Parathyroid adenoma (tissue), 2 donors: ENCODE measurements around the gene GAS7.
"Not testable (repeated sequence)": the region's sequence is repeated elsewhere in the genome, so short reads cannot be mapped to it uniquely, and the experiment has no call there.

Experiments
- H2AFZ ChIP-seq: fragments of 300-600 bp; sonication (generic); one replicate; pipeline ENCODE4 v1.7.0; 2017; ENCODE audit warnings: antibody characterized with exemption, mild to moderate bottlenecking
- H3K27ac ChIP-seq: fragments of 300-600 bp; sonication (generic); one replicate; pipeline ENCODE4 v1.7.0; 2017
- H3K27me3 ChIP-seq: fragments of 300-600 bp; sonication (generic); one replicate; pipeline ENCODE4 v1.7.0; 2017; ENCODE audit warnings: low read length; ENCODE audit not compliant: control insufficient read depth, insufficient read depth
- H3K36me3 ChIP-seq: fragments of 300-600 bp; sonication (generic); one replicate; pipeline ENCODE4 v1.7.0; 2017; ENCODE audit warnings: low read length; ENCODE audit not compliant: control insufficient read depth, insufficient read depth
- H3K4me1 ChIP-seq: fragments of 300-600 bp; sonication (generic); one replicate; pipeline ENCODE4 v1.7.0; 2017; ENCODE audit warnings: control low read depth
- H3K4me2 ChIP-seq: fragments of 300-600 bp; sonication (generic); one replicate; pipeline ENCODE4 v1.7.0; 2017; ENCODE audit warnings: low read length
- H3K4me3 ChIP-seq: fragments of 300-600 bp; sonication (generic); one replicate; pipeline ENCODE4 v1.7.0; 2017; ENCODE audit warnings: low read depth, low read length
- H3K79me2 ChIP-seq: fragments of 300-600 bp; sonication (generic); one replicate; pipeline ENCODE4 v1.7.0; 2017; ENCODE audit warnings: control low read depth
- H3K9ac ChIP-seq: fragments of 300-600 bp; sonication (generic); one replicate; pipeline ENCODE4 v1.7.0; 2017; ENCODE audit warnings: mild to moderate bottlenecking
- H3K9me3 ChIP-seq: fragments of 300-600 bp; sonication (generic); one replicate; pipeline ENCODE4 v1.7.0; 2017; ENCODE audit warnings: low read length; ENCODE audit not compliant: control insufficient read depth
- TF ChIP-seq, protein P1 (sequence below): fragments of 300-600 bp; sonication (generic); IDR thresholded peaks from one replicate; pipeline ENCODE4 v1.7.0; 2017; ENCODE audit warnings: antibody characterized with exemption, mild to moderate bottlenecking
- donor health status: primary hyperparathyroidism.

GAS7 gene

DNA sequence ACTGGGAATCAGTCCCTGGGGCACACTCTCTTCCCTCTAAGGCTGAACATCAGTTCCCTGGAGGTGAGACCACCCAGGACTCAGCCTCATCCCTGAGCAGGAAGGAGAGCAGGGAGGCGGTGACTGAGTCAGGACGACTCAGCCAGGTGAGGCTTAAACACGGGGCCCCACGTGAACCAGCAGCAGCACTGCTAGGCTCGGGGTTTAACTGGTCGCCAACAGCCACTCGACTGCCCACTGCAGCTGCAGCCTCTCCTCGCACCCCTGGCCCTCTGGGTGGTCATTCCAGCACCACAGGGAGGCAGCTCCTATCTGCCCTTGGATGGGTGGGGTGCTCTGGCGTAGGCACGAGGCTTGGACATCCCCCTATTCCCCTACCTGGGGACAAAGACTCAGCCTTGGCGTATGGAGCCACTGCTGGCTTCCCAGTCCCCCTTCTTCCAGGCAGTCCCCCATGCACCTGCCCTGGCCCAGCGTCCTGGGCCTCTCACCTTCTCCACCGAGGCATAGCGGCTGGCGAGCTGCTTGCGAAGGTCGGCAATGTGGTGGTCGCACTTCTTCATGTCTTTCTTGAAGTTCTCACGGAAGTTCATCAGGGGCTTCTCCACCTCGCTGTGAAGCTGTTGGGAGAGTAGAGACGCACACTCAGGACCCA, 272.1 kb downstream of the GAS7 start:
- no peaks in the 10 kb centered on the region for H3K4me1 ChIP-seq
- TF ChIP-seq, protein P1, sequence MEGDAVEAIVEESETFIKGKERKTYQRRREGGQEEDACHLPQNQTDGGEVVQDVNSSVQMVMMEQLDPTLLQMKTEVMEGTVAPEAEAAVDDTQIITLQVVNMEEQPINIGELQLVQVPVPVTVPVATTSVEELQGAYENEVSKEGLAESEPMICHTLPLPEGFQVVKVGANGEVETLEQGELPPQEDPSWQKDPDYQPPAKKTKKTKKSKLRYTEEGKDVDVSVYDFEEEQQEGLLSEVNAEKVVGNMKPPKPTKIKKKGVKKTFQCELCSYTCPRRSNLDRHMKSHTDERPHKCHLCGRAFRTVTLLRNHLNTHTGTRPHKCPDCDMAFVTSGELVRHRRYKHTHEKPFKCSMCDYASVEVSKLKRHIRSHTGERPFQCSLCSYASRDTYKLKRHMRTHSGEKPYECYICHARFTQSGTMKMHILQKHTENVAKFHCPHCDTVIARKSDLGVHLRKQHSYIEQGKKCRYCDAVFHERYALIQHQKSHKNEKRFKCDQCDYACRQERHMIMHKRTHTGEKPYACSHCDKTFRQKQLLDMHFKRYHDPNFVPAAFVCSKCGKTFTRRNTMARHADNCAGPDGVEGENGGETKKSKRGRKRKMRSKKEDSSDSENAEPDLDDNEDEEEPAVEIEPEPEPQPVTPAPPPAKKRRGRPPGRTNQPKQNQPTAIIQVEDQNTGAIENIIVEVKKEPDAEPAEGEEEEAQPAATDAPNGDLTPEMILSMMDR = no peak
- H2AFZ ChIP-seq = no peak overlapping the region
- no peaks in the 10 kb centered on the region for H3K9me3 ChIP-seq
- H3K4me2 ChIP-seq = no peak overlapping the region
- no peaks in the 10 kb centered on the region for H3K79me2 ChIP-seq
- no peak overlapping the region for H3K9ac ChIP-seq
- H3K4me3 ChIP-seq = no peak overlapping the region
- no peak overlapping the region for H3K27ac ChIP-seq
- no peaks in the 10 kb centered on the region for H3K27me3 ChIP-seq
- H3K36me3 ChIP-seq = no peaks in the 10 kb centered on the region

DNA sequence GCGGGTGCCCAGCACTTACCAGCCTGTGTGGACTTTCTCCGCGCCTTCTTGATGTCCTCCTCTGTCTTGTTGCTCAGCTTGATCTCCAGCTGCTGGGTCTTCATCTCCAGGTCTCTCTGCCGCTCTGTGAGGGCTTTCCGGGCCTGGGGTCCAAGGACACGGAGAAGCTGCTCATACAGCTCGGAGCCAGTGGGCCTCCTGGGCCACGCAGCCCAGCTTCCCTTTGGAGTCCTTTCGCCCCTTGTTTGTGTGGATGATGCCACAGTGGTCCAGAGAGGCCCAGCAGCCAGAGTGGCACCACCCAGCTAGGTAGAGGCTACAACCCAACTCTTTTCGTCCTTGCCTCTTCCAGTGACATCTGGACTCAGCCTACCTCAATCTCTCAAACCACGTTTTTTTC, 272.9 kb downstream of the GAS7 start:
- H3K36me3 ChIP-seq = no peaks in the 10 kb centered on the region
- H3K4me2 ChIP-seq = no peak overlapping the region
- H3K4me1 ChIP-seq = no peaks in the 10 kb centered on the region
- no peaks in the 10 kb centered on the region for H3K79me2 ChIP-seq
- no peak overlapping the region for H3K9ac ChIP-seq
- H3K27me3 ChIP-seq = no peaks in the 10 kb centered on the region
- TF ChIP-seq, protein P1 = no peak
- H2AFZ ChIP-seq = no peak overlapping the region
- no peaks in the 10 kb centered on the region for H3K9me3 ChIP-seq
- H3K27ac ChIP-seq = no peak overlapping the region
- no peak overlapping the region for H3K4me3 ChIP-seq

DNA sequence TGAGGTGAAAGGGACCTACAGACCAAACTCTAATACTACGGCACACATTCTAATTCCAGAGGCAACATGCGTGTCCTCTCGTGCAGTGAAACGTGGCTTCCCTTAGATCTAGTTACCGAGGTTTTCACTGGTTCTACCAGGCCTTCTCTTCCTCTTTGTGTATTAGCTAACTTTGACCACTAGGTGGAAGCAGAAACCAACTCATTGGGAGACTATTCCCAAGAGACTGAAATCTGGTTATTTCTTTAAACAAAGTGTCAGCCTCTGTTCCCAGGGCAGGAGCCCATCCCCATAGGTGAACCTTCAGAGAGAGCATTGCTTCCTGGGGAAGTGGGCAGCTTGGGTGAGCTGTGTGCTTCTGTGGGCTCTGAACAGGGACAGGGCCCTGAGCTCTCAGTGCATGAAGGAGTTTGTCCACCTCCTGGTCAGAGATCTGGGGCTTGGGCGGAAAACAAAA, 273.6 kb downstream of the GAS7 start:
- Histone ChIP-seq H3K27me3 (no peaks in the 10 kb centered on the region), H3K4me3 (no peak overlapping the region), H2AFZ (peak overlapping the region; percentile 69), H3K9me3 (no peaks in the 10 kb centered on the region), H3K4me1 (no peaks in the 10 kb centered on the region), H3K27ac (no peak overlapping the region), H3K79me2 (no peaks in the 10 kb centered on the region), H3K9ac (no peak overlapping the region), H3K4me2 (no peak overlapping the region), H3K36me3 (no peaks in the 10 kb centered on the region)
- TF ChIP-seq, protein P1 = peak; percentile 78

DNA sequence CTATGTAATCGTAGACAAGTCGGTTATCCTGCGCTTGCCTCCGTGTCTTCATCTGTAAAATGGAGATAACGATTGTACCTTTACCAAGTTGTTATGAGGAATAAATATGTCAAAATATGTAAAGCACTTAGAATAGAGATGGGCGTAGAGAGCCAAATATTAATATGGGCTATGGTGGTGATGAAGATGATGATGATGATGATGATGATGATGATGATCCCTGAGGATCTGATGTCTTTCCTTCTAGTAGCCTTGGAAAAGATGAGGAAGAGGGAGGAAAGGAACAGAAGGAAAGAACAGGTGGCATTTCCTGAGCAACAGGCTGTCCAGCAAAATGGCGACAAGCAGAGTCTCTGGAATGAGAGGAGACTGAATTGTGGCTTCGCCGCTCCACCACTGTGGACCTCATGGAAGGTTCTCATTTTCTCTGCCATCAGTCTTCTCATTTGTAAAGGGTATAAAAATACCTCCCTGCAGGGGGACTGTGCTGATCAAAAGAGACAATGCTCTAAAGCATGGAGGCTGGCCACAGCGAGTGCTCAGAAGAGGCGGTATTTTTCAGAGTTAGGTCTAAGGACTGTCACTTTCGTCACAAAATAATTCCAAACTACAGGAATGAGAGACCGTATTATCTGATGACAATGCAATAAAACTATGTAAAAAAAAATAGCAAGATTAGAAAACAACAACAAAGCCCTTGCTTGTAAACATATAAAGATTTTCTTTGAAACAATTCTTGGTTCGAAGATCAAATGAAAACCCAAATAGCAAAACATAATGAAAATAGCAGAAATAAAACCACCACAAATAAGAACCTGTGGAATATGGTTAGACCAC, 276.2 kb downstream of the GAS7 start:
- Histone ChIP-seq H3K27me3 (no peaks in the 10 kb centered on the region), H3K27ac (no peak overlapping the region), H2AFZ (no peak overlapping the region), H3K79me2 (no peaks in the 10 kb centered on the region), H3K9me3 (no peaks in the 10 kb centered on the region), H3K4me3 (no peak overlapping the region), H3K4me2 (no peak overlapping the region), H3K9ac (no peak overlapping the region), H3K4me1 (no peaks in the 10 kb centered on the region), H3K36me3 (no peaks in the 10 kb centered on the region)
- TF ChIP-seq, protein P1 = no peak

DNA sequence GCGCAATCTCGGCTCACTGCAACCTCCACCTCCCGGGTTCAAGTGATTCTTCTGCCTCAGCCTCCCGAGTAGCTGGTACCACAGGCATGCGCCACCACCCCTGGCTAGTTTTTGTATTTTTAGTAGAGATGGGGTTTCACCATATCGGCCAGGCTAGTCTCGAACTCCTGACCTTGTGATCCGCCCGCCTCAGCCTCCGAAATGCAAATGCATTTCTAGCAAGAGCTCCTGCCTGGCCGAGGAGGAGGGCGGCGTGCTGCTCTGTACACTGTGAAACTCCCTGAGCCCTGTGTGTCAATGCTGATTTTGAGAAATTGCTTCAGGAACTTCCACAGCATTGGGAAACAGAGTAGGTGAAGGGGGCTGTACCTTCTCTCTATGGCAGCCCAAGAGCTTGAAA, 277.2 kb downstream of the GAS7 start:
- not testable (repeated sequence) for H3K27ac ChIP-seq, H3K4me1 ChIP-seq, H3K4me3 ChIP-seq, H3K9ac ChIP-seq, H3K79me2 ChIP-seq, H3K27me3 ChIP-seq, H3K4me2 ChIP-seq, H2AFZ ChIP-seq, H3K9me3 ChIP-seq, H3K36me3 ChIP-seq
